Measurements from ENCODE around the gene ELOVL6.
A peak's percentile ranks its signal among the peaks of the same experiment; 100 is the strongest.

Gene ELOVL6

DNA sequence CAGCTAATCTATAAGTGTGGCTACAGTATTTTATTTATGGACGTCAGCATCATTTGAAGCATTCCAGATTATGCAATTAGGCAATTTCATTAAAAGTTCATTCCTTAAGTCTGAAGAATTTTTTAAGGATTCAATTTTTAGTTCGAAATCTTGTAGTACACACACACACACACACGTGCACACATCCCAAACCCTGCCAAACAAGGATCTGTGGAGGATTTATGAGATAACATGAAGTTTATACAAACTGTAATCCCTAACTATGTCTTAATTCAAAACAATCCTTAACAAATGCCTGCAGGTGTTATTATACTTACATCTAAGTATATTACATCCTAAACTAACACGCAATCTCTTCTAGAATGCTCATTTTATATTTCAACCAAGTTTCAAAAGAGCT, 105.8 kb downstream of the ELOVL6 start:
- no peak overlapping the region for H3K4me2 ChIP-seq (ENCODE audit: low read length)
- no peak overlapping the region for H3K27ac ChIP-seq (ENCODE audit: low read length)
- no peaks in the 10 kb centered on the region for H3K9me3 ChIP-seq (ENCODE audit: insufficient read depth, low read length)
- TF ChIP-seq EZH2phosphoT487 (IDR thresholded peaks at IDR 0.05; ENCODE audit: low read depth), result no peak
- TF ChIP-seq, protein P1, sequence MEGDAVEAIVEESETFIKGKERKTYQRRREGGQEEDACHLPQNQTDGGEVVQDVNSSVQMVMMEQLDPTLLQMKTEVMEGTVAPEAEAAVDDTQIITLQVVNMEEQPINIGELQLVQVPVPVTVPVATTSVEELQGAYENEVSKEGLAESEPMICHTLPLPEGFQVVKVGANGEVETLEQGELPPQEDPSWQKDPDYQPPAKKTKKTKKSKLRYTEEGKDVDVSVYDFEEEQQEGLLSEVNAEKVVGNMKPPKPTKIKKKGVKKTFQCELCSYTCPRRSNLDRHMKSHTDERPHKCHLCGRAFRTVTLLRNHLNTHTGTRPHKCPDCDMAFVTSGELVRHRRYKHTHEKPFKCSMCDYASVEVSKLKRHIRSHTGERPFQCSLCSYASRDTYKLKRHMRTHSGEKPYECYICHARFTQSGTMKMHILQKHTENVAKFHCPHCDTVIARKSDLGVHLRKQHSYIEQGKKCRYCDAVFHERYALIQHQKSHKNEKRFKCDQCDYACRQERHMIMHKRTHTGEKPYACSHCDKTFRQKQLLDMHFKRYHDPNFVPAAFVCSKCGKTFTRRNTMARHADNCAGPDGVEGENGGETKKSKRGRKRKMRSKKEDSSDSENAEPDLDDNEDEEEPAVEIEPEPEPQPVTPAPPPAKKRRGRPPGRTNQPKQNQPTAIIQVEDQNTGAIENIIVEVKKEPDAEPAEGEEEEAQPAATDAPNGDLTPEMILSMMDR (IDR thresholded peaks at IDR 0.05; ENCODE audit: low read depth, low read length), result no peak
- no peak overlapping the region for H3K4me3 ChIP-seq (ENCODE audit: low read length)
- no peak overlapping the region for H3K9ac ChIP-seq (ENCODE audit: low read length)
- H3K79me2 ChIP-seq (ENCODE audit: low read length), result no peaks in the 10 kb centered on the region
- peaks cover 8% of the 10 kb centered on the region for H3K4me1 ChIP-seq (ENCODE audit: low read length)
- no peak overlapping the region for H2AFZ ChIP-seq (ENCODE audit: low read depth, low read length)
- H4K20me1 ChIP-seq (ENCODE audit: insufficient read depth, low read length), result no peaks in the 10 kb centered on the region
- no peaks in the 10 kb centered on the region for H3K27me3 ChIP-seq (ENCODE audit: low read depth, low read length)
- H3K36me3 ChIP-seq (replicated peaks; ENCODE audit: low read depth, low read length), result no peaks in the 10 kb centered on the region

- H3K9ac ChIP-seq (ENCODE audit: low read length), result no peak overlapping the region
- no peaks in the 10 kb centered on the region for H3K79me2 ChIP-seq (ENCODE audit: low read length)
- no peak overlapping the region for H3K4me3 ChIP-seq (ENCODE audit: low read length)
- H3K4me2 ChIP-seq (ENCODE audit: low read length), result no peak overlapping the region
- H3K27me3 ChIP-seq (ENCODE audit: low read depth, low read length), result no peaks in the 10 kb centered on the region
- H3K9me3 ChIP-seq (ENCODE audit: insufficient read depth, low read length), result no peaks in the 10 kb centered on the region
- no peak for TF ChIP-seq EZH2phosphoT487 (IDR thresholded peaks at IDR 0.05; ENCODE audit: low read depth)
- TF ChIP-seq, protein P1 (IDR thresholded peaks at IDR 0.05; ENCODE audit: low read depth, low read length), result no peak
- H2AFZ ChIP-seq (ENCODE audit: low read depth, low read length), result no peak overlapping the region
- no peaks in the 10 kb centered on the region for H4K20me1 ChIP-seq (ENCODE audit: insufficient read depth, low read length)
- no peak overlapping the region for H3K27ac ChIP-seq (ENCODE audit: low read length)
- H3K36me3 ChIP-seq (replicated peaks; ENCODE audit: low read depth, low read length), result no peaks in the 10 kb centered on the region
- H3K4me1 ChIP-seq (ENCODE audit: low read length), result peaks cover 8% of the 10 kb centered on the region
These were observed 106.8 kb downstream of the ELOVL6 start for GRCh38 chr4:110091434-110092140.

GRCh38 chr4:110088670-110089069, 109.7 kb downstream of the ELOVL6 start:
- TF ChIP-seq, protein P1 (IDR thresholded peaks at IDR 0.05; ENCODE audit: low read depth, low read length), result no peak
- no peak for TF ChIP-seq EZH2phosphoT487 (IDR thresholded peaks at IDR 0.05; ENCODE audit: low read depth)

GRCh38 chr4:110087070-110087708, 111.2 kb downstream of the ELOVL6 start:
- TF ChIP-seq EZH2phosphoT487 (IDR thresholded peaks at IDR 0.05; ENCODE audit: low read depth), result no peak
- TF ChIP-seq, protein P1 (IDR thresholded peaks at IDR 0.05; ENCODE audit: low read depth, low read length), result no peak
- Histone ChIP-seq H4K20me1 (ENCODE audit: insufficient read depth, low read length) (no peaks in the 10 kb centered on the region), H3K79me2 (ENCODE audit: low read length) (no peaks in the 10 kb centered on the region), H3K9ac (ENCODE audit: low read length) (no peak overlapping the region), H3K27me3 (ENCODE audit: low read depth, low read length) (no peaks in the 10 kb centered on the region), H3K27ac (ENCODE audit: low read length) (no peak overlapping the region), H3K36me3 (replicated peaks; ENCODE audit: low read depth, low read length) (no peaks in the 10 kb centered on the region), H3K4me1 (ENCODE audit: low read length) (peaks cover 15% of the 10 kb centered on the region), H3K4me3 (ENCODE audit: low read length) (no peak overlapping the region), H2AFZ (ENCODE audit: low read depth, low read length) (no peak overlapping the region), H3K4me2 (ENCODE audit: low read length) (no peak overlapping the region), H3K9me3 (ENCODE audit: insufficient read depth, low read length) (no peaks in the 10 kb centered on the region)

More at GRCh38 chr4:110088670-110089069, 109.7 kb downstream of the ELOVL6 start:
- no peaks in the 10 kb centered on the region for H4K20me1 ChIP-seq (ENCODE audit: insufficient read depth, low read length)
- H3K36me3 ChIP-seq (replicated peaks; ENCODE audit: low read depth, low read length), result no peaks in the 10 kb centered on the region
- no peak overlapping the region for H3K4me3 ChIP-seq (ENCODE audit: low read length)
- H3K27me3 ChIP-seq (ENCODE audit: low read depth, low read length), result no peaks in the 10 kb centered on the region
- no peak overlapping the region for H3K9ac ChIP-seq (ENCODE audit: low read length)
- H3K79me2 ChIP-seq (ENCODE audit: low read length), result no peaks in the 10 kb centered on the region
- H3K4me2 ChIP-seq (ENCODE audit: low read length), result peak overlapping the region; percentile 16; the same call in 1 of the 2 replicates
- H3K27ac ChIP-seq (ENCODE audit: low read length), result no peak overlapping the region
- peaks cover 15% of the 10 kb centered on the region for H3K4me1 ChIP-seq (ENCODE audit: low read length)
- H2AFZ ChIP-seq (ENCODE audit: low read depth, low read length), result no peak overlapping the region
- no peaks in the 10 kb centered on the region for H3K9me3 ChIP-seq (ENCODE audit: insufficient read depth, low read length)

All from OCI-LY3 (cell line).